NCI-H146 treated with DMSO at 0.1 percent for 48 hours (cell line): Measurements from ENCODE around the gene PNPLA7.
"Not testable (repeated sequence)": the region's sequence is repeated elsewhere in the genome, so short reads cannot be mapped to it uniquely, and the experiment has no call there.

ENCODE experiments used
- DNase-seq: peaks from one replicate; lab custom pipeline; 2025; ENCODE audit not compliant: unreplicated experiment; lab: John Stamatoyannopoulos, UW

The PNPLA7 gene

DNA sequence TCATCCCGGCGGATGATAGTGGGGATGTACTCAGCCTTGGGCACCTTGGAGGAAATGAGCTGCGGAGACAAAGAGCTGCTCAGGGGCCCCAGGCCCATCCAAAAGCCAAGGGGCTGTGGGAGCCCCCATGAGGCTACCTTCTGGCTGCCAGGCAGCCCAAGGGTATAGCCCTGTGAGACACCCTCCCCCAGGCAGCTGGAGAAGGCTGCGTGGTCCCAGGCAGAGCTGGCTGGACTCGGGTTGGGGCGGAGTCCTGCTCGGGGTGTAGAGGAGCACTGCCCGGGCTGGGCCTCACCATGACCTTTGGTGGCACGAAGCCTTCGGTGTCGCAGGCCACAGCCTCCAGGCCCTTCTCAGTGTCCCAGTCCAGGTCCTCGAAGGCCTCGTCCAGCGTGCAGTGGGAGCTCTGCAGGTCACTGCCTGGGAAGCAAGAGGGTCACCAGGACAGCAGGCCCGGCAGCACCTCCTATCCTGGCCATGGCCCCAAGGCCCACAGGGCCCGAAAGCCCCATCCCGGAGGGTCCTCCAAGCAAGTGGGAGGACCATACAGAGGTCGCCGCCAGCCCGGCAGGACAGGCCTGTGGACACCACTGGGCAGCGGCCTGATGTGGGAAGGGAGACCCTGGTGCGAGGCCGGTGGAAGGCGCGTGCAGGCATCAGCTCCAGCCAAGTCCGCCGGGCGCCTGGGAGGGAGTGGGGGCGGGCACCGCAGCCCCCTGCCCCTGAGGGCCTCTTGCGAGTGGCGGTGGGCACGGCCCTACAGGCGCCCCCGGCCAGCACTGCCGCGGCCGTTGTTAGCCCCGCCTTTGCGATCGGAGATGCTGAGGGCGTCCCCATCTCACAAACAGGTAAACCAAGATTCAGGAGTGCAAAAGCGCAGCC, 97.2 kb downstream of the PNPLA7 start:
- DNase-seq, result no peak

DNA sequence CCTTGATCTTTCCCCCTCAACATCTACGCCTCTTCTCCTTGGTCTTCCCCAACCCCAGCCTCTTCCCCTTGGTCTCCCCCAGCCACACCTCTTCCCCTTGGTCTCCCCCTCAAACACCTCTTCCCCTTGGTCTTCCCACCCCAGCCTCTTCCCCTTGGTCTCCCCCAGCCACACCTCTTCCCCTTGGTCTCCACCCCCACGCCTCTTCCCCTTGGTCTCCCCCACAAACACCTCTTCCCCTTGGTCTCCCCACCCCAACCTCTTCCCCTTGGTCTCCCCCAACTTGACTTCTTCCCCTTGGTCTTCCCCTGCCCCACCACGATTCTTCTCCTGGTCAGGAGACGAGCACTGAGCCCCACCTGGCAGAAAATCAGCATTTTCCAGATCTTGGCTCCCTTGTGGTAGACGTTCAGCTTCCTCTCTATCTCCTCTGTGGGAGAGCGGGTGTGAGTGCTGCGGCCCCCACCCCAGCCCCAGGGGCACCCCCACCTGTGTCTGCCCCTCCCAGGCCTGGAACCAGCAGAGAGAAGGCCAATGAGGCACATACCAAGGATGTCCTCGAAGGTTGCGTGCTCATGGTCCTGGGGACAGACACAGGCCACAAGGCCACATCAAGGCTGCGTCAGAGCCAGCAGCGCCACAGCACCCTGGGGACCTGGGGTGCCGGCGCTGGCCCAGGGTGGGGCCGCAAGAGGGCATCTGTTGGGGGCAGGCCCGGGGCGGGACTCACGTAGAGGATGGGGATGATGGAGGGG, 98.0 kb downstream of the PNPLA7 start:
- DNase-seq, result no peak

DNA sequence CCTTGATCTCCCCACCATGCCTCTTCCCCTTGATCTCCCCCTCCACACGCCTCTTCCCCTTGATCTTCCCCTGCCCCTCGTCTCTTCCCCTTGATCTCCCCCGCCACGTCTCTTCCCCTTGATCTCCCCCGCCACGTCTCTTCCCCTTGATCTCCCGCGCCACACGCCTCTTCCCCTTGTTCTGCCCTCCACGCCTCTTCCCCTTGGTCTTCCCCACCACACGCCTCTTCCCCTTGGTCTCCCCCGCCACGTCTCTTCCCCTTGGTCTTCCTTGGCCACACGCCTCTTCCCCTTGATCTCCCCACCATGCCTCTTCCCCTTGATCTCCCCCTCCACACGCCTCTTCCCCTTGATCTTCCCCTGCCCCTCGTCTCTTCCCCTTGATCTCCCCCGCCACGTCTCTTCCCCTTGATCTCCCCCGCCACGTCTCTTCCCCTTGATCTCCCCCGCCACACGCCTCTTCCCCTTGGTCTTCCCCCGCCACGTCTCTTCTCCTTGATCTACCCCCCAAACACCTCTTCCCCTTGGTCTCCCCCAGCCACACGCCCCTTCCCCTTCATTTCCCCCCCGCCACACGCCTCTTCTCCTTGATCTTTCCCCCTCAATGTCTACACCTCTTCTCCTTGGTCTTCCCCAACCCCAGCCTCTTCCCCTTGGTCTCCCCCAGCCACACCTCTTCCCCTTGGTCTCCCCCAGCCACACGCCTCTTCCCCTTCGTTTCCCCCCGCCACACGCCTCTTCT, 98.8 kb downstream of the PNPLA7 start:
- DNase-seq, result not testable (repeated sequence)

DNA sequence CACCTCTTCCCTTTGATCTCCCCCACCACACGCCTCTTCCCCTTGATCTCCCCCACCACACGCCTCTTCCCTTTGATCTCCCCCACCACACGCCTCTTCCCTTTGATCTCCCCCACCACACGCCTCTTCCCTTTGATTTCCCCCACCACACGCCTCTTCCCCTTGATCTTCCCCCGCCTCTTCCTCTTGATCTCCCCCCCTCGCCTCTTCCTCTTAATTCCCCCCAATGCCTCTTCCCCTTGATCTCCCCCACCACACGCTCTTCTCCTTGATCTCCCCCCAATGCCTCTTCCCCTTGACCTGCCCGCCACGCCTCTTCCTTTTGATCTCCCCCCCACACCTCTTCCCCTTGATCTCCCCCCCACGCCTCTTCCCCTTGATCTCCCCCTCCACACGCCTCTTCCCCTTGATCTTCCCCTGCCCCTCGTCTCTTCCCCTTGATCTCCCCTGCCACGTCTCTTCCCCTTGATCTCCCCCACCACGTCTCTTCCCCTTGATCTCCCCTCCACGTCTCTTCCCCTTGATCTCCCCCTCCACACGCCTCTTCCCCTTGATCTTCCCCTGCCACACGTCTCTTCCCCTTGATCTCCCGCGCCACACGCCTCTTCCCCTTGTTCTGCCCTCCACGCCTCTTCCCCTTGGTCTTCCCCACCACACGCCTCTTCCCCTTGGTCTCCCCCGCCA, 99.5 kb downstream of the PNPLA7 start:
- DNase-seq, result not testable (repeated sequence)

DNA sequence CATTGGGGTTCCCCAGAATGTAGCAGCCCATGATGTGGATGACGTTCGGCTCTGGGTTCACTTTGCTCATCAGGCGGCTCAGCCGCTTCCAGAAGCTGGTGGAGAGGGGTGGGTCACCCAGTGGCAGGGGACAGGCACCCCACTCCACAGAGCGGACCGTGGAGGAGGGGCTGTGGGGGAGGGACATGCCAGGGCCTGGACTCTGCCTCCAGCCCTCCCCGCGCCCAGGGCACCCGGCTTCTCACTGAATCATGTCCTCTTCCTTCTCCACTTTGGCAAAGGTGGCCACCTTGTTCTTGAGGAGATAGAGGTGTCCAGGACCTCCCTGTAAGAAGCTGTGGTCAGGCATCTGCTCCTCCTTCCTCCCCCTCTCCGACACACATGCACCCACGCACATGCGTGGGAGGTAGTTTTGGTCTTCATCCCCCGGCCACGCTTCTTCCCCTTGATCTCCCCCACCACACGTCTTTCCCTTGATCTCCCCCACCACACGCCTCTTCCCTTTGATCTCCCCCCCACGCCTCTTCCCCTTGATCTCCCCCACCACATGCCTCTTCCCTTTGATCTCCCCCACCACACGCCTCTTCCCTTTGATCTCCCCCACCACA, 100.2 kb downstream of the PNPLA7 start:
- no peak for DNase-seq

DNA sequence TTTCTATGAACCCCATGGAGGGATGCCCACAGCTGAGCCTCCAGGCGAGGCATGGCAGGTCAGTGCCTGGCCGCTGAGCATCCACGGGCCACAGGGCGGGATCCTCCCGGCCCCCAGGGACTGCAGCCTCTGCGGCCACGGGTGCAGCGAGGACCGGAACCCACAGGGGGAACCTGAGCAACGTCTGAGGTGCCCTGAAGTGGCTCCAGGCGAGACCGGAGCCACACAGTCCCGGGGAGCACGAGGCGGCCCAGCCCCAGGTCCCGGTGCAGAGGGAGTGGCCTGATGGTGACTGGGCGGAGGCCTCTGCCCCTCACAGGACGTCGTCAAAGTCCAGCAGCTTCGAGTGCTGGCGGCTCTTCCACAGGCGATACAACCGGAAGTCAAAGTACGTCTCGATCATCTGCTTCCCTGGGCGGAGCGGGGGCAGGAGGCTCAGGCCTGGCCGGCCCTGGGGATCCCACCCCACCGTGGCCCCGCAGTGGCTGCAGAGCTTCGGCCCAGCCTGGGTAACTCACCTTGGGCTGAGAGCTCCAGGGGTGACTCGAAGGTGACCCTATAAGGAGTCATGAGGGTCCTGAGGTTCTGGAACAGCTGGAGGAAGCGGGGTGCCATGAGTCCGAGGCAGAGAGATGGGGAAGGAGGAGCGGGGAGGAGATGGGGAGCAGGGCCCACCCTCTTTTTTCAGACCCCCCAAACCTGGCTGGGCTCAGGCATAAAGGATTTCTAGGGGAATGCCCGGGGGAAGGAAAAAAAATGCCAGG, 100.9 kb downstream of the PNPLA7 start:
- DNase-seq, result no peak

DNA sequence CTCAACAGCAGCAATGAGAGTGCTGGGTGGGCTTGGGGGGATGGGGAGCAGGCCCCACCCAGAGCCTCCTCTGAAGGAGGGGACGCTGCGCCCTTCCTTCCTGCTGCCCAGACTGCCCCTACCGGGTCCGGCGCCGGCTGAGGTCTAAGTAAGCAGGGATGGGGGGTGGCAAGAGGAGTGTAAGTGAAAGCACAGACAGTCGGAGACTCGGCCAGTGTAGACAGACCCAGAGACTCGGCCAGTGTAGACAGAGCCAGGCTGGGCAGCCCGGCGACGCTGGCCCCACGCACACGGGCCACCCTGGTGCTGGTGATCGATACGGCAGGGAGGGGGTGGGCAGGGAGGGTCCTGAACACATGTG, 101.6 kb downstream of the PNPLA7 start:
- DNase-seq, result no peak

DNA sequence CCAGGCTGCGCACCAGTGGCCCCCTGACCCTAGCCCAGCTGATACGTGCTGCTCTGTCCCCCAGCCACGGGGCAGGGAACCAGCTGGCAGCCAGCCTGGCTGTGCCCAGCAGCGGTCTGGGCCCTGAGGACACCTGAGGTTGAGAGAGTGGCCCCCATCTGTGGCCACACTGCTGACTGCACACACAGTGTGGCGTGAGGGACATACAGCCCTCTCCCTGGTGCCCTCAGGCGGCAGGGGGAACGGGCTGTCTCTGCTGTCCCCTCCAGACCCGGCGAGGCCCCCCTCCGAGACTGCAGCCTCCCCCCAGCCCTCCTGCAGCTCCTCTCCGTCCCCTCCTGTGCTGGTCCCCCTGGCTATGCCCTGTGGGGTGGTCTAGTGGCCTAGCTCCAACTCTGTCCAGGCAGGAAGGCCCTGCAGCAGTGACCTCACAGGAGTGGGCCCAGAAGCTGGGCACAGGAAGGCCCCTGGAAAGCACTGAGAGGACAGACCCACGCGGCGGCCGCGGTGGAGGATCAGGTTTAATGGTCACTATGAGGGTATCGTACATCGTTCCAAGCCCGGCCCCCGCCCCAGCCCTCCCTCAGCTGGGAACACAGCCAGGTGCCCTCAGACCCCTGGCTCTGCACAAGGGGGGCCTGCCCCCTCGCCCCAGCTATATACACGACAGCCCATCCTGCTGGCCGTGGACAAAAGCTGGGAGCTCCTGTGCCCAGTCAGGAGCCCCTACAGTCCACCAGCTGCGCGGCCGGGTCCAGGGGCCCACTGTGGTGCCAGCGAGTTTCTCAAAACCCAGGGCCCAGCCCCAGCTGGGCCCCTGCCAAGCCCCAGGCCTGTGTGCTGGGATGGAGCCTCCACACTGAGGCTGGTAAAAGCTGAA, 102.2 kb downstream of the PNPLA7 start:
- DNase-seq, result no peak

DNA sequence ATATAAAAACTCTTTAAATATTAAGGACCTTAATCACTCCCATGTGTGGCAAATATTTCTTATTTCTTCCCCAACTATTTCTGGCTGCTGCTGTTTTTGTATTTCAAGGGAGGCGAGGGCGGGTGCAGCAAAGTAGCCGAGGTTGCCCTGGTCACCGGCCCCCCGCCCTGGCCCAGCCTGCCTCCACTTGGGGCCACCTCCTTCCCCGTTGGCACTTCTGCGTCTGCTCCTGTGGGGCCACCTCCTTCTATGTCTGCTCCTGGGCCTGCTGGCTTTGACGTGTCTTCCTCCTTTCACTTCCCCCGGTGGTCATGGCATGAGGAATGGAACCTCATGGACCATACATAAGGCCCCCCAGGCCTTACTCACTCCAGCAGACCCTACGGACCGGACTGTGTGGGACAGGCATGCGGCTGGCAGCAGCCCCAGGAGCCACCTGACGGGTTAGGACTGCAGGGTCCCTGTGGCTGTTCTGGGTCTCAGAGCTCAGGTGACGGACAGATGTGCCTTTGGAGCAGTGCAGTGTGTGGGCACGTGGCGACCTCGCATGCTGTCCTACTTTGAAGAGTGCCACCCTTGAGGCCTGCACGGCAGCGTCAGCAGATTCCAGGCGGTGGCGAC, 103.2 kb downstream of the PNPLA7 start:
- no peak for DNase-seq

DNA sequence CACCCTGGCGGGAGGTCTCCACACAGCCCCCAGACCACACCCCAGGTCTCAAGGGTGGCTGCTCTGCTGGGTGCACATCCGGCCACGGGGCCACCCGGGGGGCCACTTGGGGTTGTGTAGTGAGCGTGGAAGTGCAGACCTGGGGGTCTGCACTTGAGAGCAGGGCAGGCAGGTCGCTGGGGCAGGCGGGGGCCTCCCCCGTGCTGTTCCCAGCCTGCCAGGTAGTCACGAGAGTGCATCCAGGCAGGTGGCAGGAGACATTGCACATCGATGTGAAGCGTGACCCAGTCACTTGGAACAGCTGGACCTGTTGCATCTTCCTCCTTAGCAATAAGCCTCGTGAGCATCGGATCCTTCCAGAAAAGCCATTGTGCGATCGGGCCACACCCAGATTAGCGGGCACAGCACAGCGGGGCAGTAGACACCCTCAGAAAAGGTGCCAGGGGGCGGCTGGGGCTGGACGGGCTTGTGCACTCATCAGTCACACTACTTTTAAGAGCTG, 104.2 kb downstream of the PNPLA7 start:
- DNase-seq, result no peak

DNA sequence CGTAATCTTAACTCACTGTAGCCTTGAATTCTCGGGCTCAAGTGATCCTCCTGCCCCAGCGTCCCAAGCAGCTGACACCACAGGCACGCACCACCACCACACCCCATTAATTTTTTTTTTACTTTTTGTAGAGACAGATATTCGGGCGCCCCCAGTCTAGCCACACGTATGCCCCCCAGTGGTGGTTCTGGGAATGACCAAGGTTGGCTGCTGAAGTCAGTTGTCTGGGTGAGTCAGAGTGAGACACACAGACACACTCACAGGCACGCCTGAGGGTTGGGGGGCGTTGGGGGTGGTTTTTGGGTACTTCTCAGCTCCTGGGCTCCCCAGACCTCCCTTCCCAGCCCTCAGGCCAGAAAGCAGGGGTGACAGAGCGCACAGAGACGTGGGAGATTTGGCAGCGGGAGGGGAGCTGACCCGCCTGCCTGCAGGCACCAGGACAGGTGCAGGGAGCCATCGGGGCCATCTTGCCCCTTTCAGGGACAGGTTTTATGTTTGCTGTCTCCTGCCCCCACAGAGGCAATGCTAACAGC, 104.9 kb downstream of the PNPLA7 start:
- peak; percentile 48 for DNase-seq

DNA sequence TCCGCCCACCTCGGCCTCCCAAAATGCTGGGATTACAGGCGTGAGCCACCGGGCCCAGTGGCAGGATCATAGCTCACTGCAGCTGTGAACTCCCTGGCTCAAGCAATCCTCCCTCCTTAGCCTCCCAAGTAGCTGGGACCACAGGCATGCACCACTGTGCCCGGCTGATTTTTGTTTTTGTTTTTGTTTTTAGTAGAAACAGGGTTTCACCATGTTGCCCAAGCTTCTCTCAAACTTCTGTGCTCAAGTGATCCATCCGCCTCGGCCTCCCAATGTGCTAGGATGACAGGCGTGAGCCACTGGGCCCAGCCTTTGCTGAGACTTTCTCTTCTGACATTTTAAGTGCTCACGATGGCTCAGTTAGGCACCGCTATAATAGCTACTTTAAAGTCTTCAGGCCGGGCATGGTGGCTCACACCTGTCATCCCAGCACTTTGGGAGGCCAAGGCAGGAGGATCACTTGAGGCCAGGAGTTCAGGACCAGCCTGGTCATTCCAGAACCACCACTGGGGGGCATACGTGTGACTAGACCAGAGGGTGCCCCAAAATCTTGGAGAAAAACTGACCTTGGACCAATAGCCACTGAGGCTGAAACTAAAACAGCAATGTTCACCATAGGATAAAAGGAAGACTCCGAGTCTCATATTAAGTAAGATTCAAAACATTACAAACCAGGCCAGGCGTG, 106.0 kb downstream of the PNPLA7 start:
- DNase-seq, result no peak

DNA sequence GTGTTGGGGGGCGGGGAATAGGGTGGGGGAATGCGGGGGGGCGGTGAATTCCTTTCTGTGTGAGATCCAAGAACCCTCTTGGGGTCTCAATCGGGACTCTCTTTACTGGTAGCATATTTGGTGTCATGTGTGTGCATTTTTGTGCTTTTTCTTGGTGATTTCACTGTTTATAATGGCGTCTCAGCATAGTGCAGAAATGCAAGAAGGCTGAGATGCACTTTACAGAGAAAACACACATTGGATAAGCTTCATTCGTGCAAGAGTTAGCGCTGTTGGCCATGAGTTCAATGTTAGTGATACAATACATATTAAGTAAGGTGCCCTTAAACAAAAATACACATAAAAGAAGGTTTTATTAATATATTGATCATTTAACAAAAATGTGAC, 108.3 kb downstream of the PNPLA7 start:
- no peak for DNase-seq

DNA sequence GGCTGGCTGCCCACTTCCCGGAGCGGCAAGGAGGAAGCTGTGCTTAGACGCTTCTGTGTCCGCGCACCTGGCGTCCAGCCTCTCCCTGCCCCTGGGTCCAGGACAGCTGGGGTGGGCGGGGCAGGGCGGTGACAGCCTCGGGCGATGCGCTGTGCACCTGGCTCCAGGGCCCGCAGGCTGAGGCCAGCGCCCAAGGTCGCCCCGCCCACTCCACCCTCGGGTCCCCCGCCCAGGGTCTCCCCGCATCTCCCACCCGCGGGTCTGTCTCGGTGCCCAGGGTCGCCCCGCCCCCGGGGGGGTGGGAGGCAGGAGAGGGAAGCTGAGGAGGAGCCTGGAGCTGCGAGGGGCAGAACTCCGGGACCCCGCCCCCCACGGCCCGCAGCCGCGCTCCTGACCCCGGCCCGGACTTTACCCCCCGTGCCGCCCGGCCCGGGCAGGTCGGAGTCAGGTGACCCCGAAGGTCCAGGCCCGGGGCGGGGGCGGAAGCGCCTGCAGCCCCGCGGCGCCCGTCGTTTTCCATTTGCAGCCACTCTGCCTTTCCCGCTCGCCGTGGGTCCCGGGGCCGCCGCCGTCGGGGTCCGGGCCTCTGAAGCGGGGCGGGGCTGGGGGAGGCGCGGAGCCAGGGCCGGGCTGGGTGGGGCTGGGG, 108.8 kb downstream of the PNPLA7 start, which contains the start of gene ENTPD8:
TSS of gene ENTPD8 (minus strand) at position 69 of the 646 bp plus-strand sequence. CDS start 3,072 bp downstream, outside the sequence.
- DNase-seq, result peak; percentile 72

DNA sequence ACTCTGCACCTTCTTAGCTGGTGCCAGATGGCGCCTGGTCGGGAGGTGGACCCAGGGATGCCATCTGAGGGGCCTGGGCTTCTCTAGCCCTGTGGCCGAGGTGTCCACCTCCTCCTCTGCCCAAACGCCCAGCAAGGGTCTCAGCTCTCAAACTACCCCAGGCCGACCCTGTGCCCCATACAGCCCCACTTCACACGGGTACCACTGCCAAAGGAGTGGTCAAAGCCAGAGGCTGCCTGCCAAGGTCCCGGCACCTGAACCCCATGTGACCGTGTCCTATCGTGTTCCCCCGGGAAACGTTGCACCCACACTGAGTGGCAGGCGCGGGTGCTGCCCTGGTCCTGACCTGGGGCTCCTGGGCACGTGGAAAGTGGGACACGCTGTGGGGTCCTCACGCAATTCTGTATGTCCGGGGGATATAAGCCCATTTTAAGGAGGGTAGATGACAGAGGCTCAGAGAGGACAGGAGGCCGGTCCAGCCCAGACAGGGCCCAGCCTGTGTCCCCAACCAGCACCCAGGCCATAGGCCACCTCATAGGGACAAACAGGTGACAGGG, 111.0 kb downstream of the PNPLA7 start:
- no peak for DNase-seq

DNA sequence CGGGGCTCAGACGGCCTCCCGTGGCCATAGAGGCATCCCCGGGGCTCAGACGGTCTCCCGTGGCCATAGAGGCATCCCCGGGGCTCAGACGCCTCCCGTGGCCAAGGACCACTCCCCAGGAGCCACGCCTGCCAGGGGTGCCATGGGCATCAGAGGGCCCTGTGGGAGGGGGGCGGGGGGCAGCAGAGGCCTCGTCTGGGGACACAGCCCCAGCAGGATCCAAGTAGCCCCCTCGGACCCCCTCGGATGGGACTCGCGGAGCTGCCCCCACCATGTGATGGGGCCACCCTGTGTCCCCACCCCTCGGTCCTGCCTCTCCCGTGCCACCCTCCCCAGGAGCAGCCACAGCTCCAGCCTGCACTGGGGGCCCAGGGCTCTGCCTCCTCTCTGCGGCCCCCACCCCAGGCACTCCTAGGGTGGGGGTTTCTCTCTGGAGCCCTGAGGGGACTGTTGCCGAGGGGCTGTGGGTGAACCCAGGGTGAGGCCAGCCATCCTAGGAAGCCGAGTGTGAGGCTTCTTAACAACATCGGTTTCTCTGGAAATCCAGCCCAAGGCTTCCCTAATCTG, 111.5 kb downstream of the PNPLA7 start:
- DNase-seq, result no peak
